CD14-positive monocyte (primary cell): ENCODE data around the gene F11. TPM values are rescaled to one million over a fixed set of nuclear protein-coding genes. Genes with fewer than 3 reads are reported as not detected.

Source experiments
- DNase-seq, 3 donors: peaks; one replicate each; pipeline ENCODE4 v3.0.0-alpha.2; 2011 to 2022
- H2AFZ ChIP-seq: 2 replicates; pipeline ENCODE4 v1.6.0; 2012; ENCODE audit warnings: mild to moderate bottlenecking, low read depth, low read length, inconsistent platforms; ENCODE audit not compliant: insufficient read depth, poor library complexity, severe bottlenecking
- H3K27ac ChIP-seq, 2 donors: 1 replicate in 1 of 2; 2 replicates in 1 of 2; pipeline ENCODE4 v1.5.1; 2012 to 2013; ENCODE audit warnings: low read length in 2 of 2, control low read depth in 1 of 2, inconsistent platforms in 1 of 2, low read depth in 1 of 2, mild to moderate bottlenecking in 1 of 2
- H3K27me3 ChIP-seq, 2 donors: one replicate each; pipeline versions ENCODE4 v1.6.0 to v1.6.1; 2011 to 2013; ENCODE audit warnings: low read length in 2 of 2; ENCODE audit not compliant: control insufficient read depth in 2 of 2, insufficient read depth in 2 of 2
- H3K36me3 ChIP-seq, 2 donors: replicated peaks in 1 of 2; 1 replicate in 1 of 2; 2 replicates in 1 of 2; pipeline versions ENCODE4 v1.5.1 to v1.6.1; 2012 to 2013; ENCODE audit warnings: low read length in 2 of 2, control low read depth in 1 of 2, inconsistent platforms in 1 of 2, mild to moderate bottlenecking in 1 of 2; ENCODE audit not compliant: insufficient read depth in 2 of 2, control insufficient read depth in 1 of 2
- H3K4me1 ChIP-seq, 2 donors: 1 replicate in 1 of 2; 2 replicates in 1 of 2; pipeline versions ENCODE4 v1.5.1 to v1.6.1; 2012 to 2013; ENCODE audit warnings: low read length in 2 of 2, control low read depth in 1 of 2, inconsistent platforms in 1 of 2, mild to moderate bottlenecking in 1 of 2, moderate library complexity in 1 of 2; ENCODE audit not compliant: insufficient read depth in 2 of 2, control insufficient read depth in 1 of 2
- H3K4me2 ChIP-seq: replicated peaks from 2 replicates; pipeline ENCODE3; 2012; ENCODE audit warnings: low read length, moderate library complexity, mild to moderate bottlenecking; ENCODE audit not compliant: poor library complexity, severe bottlenecking; ENCODE audit errors: extremely low read depth
- H3K4me3 ChIP-seq, 3 experiments: fragments of 200-600 bp in 1 of 3; sonication (generic) in 1 of 3; replicated peaks in 1 of 3; 1 replicate in 2 of 3; 2 replicates in 1 of 3; pipeline ENCODE4 v1.5.1; 2011 to 2013; ENCODE audit warnings: low read length in 3 of 3, mild to moderate bottlenecking in 3 of 3, control low read depth in 2 of 3, low read depth in 2 of 3, inconsistent platforms in 1 of 3, moderate library complexity in 1 of 3
- H3K79me2 ChIP-seq: 2 replicates; pipeline ENCODE4 v1.6.0; 2012; ENCODE audit warnings: mild to moderate bottlenecking, control low read depth, inconsistent platforms, low read length, moderate library complexity; ENCODE audit not compliant: insufficient read depth
- H3K9ac ChIP-seq: 2 replicates; pipeline ENCODE4 v1.6.0; 2017; ENCODE audit warnings: low read length, mild to moderate bottlenecking; ENCODE audit not compliant: insufficient read depth, poor library complexity, severe bottlenecking
- H3K9me3 ChIP-seq, 2 donors: replicated peaks in 1 of 2; 1 replicate in 1 of 2; 2 replicates in 1 of 2; pipeline versions ENCODE4 v1.5.1 to v1.6.1; 2012 to 2013; ENCODE audit warnings: low read length in 2 of 2, control low read depth in 1 of 2; ENCODE audit not compliant: control insufficient read depth in 1 of 2, insufficient read depth in 1 of 2
- H4K20me1 ChIP-seq: 2 replicates; pipeline ENCODE4 v1.6.0; 2012; ENCODE audit warnings: mild to moderate bottlenecking, low read length, control low read depth, moderate library complexity; ENCODE audit not compliant: insufficient read depth
- H3K27ac Mint-ChIP-seq, 7 donors: one replicate each; pipeline ENCODE4 v1.8.0; 2020; ENCODE audit warnings: mild to moderate bottlenecking in 7 of 7, mixed read lengths in 7 of 7, moderate library complexity in 6 of 7, inconsistent platforms in 2 of 7
- H3K27me3 Mint-ChIP-seq, 3 donors: one replicate each; pipeline ENCODE4 v1.8.0; 2021 to 2022; ENCODE audit warnings: low read depth in 3 of 3, mild to moderate bottlenecking in 3 of 3, mixed read lengths in 3 of 3, moderate library complexity in 3 of 3, inconsistent platforms in 1 of 3
- H3K36me3 Mint-ChIP-seq, 2 donors: one replicate each; pipeline ENCODE4 v1.8.0; 2020; ENCODE audit warnings: mixed read lengths in 2 of 2, inconsistent platforms in 1 of 2, mild to moderate bottlenecking in 1 of 2
- H3K4me1 Mint-ChIP-seq: one replicate; pipeline ENCODE4 v1.8.0; 2020; ENCODE audit warnings: mild to moderate bottlenecking, mixed read lengths
- H3K4me3 Mint-ChIP-seq, 2 donors: one replicate each; pipeline ENCODE4 v1.8.0; 2020; ENCODE audit warnings: mild to moderate bottlenecking in 2 of 2, mixed read lengths in 2 of 2, moderate library complexity in 1 of 2
- H3K9me3 Mint-ChIP-seq, 7 donors: one replicate each; pipeline ENCODE4 v1.8.0; 2020 to 2022; ENCODE audit warnings: mixed read lengths in 7 of 7, mild to moderate bottlenecking in 6 of 7, moderate library complexity in 6 of 7, inconsistent platforms in 2 of 7
- WGBS: methylation state at CpG from one replicate; pipeline ENCODE4 v1.1.5; 2013; ENCODE audit warnings: missing lambda C conversion rate; ENCODE audit not compliant: insufficient coverage; 5-methylcytosine and 5-hydroxymethylcytosine counted together
- intact Hi-C, 2 donors: fragments of 100-400 bp; cut with micrococcal nuclease; formaldehyde crosslinking; loops; one replicate each; pipeline versions ENCODE4 v1.15.0 to v1.15.1; 2023
- polyA plus RNA-seq, 3 donors: library from polyadenylated mRNA; depleted of rRNA in 1 of 3; unstranded in 2 of 3; stranded (reverse) in 1 of 3; fragments of 300-500 nt in 2 of 3; fragments of >200 nt in 1 of 3; fragmentation: Illumina TruSeq in 2 of 3; gene quantifications; 1 replicate in 2 of 3; 2 replicates in 1 of 3; pipeline ENCODE4 v1.2.3, GENCODE V29; 2012 to 2021
- TF ChIP-seq, protein P1 (sequence below): fragments of 200-600 bp; IDR thresholded peaks from one replicate; pipeline ENCODE4 v1.8.0; 2022; ENCODE audit warnings: antibody characterized with exemption, mild to moderate bottlenecking

F11 gene
- polyA plus RNA-seq, 3 donors = not detected

GRCh38 chr4:186326391-186326790 lies 60.4 kb downstream of the F11 start:
- Histone ChIP-seq H3K79me2 (no peaks in the 10 kb centered on the region), H3K27ac (no peak overlapping the region), H3K4me2 (no peak overlapping the region), H3K27me3 (no peaks in the 10 kb centered on the region), H3K4me1 (no peaks in the 10 kb centered on the region), H3K9me3 (peaks cover 3 to 7% of the 10 kb centered on the region in 2 donors), H2AFZ (no peak overlapping the region), H4K20me1 (no peaks in the 10 kb centered on the region), H3K4me3 (no peak overlapping the region), H3K9ac (no peak overlapping the region), H3K36me3 (no peaks in the 10 kb centered on the region)
- Mint-ChIP-seq H3K4me3 (no peak overlapping the region), H3K4me1 (no peaks in the 10 kb centered on the region), H3K27me3 (no peaks in the 10 kb centered on the region), H3K27ac (no peak overlapping the region), H3K36me3 (no peaks in the 10 kb centered on the region), H3K9me3 (peaks cover 3 to 17% (median 7%) of the 10 kb centered on the region in 7 donors)
- no CpG with 5 or more reads among the region's 3 CpGs for WGBS
- intact Hi-C loops = loop anchor here in 1 of 2 donors (10.0 kb wide), 1 partner anchor 1178 kb away; no protein-coding TSS in a partner anchor
- TF ChIP-seq, protein P1, sequence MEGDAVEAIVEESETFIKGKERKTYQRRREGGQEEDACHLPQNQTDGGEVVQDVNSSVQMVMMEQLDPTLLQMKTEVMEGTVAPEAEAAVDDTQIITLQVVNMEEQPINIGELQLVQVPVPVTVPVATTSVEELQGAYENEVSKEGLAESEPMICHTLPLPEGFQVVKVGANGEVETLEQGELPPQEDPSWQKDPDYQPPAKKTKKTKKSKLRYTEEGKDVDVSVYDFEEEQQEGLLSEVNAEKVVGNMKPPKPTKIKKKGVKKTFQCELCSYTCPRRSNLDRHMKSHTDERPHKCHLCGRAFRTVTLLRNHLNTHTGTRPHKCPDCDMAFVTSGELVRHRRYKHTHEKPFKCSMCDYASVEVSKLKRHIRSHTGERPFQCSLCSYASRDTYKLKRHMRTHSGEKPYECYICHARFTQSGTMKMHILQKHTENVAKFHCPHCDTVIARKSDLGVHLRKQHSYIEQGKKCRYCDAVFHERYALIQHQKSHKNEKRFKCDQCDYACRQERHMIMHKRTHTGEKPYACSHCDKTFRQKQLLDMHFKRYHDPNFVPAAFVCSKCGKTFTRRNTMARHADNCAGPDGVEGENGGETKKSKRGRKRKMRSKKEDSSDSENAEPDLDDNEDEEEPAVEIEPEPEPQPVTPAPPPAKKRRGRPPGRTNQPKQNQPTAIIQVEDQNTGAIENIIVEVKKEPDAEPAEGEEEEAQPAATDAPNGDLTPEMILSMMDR = no peak
- no peak for DNase-seq

DNA sequence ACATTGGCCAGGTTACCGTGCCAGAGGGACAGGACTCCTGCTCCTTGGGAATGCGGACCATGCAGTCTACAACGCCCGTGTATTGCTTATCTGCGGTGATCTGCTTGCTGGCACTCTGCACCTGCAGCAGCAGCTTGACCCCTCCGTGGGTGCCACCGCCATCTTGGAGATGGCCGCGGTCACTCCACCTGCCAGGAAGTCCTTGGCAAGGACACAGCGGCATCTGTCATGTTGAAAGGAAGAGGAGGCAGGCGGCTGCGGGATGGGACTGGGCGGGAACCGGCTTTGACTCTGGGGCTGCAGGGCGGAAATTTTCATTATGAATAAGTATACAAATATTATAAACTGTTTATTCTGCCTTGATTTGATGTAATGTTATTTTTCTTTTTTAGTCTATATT lies 63.4 kb downstream of the F11 start:
- no peak overlapping the region for H3K27ac ChIP-seq
- H3K4me3 ChIP-seq = no peak overlapping the region
- H3K4me1 ChIP-seq = no peaks in the 10 kb centered on the region
- Mint-ChIP-seq H3K27ac (no peak overlapping the region), H3K27me3 (no peaks in the 10 kb centered on the region), H3K4me3 (no peak overlapping the region), H3K36me3 (no peaks in the 10 kb centered on the region), H3K4me1 (no peaks in the 10 kb centered on the region), H3K9me3 (peaks cover 0 to 29% (median 16%) of the 10 kb centered on the region in 7 donors)
- peaks cover 15% of the 10 kb centered on the region in 2 donors for H3K9me3 ChIP-seq
- TF ChIP-seq, protein P1 = no peak
- no peaks in the 10 kb centered on the region for H3K36me3 ChIP-seq
- no peak for DNase-seq
- 95% methylated on average over 7 of the region's 15 CpGs for WGBS
- no peak overlapping the region for H3K4me2 ChIP-seq
- no peak overlapping the region for H2AFZ ChIP-seq
- no peaks in the 10 kb centered on the region for H3K79me2 ChIP-seq
- H3K27me3 ChIP-seq = no peaks in the 10 kb centered on the region
- intact Hi-C loops = loop anchor here in 1 of 2 donors (10.0 kb wide), 1 partner anchor 1175 kb away; no protein-coding TSS in a partner anchor
- H3K9ac ChIP-seq = no peak overlapping the region
- no peaks in the 10 kb centered on the region for H4K20me1 ChIP-seq
